PC-9 (cell line): ENCODE measurements around the gene MYCN.

Source experiments
- CTCF ChIP-seq: fragments of 200-600 bp; sonication (generic); conservative IDR thresholded peaks from 2 replicates; pipeline ENCODE4 v1.6.1; 2017; ENCODE audit warnings: mixed run types, antibody characterized with exemption, mild to moderate bottlenecking, moderate library complexity
- EZH2 ChIP-seq: fragments of 200-600 bp; sonication (generic); IDR thresholded peaks from 2 replicates; pipeline ENCODE4 v1.8.0; 2017; ENCODE audit warnings: antibody characterized with exemption, low read depth

GRCh38 chr2:15913146-15913545, 27.2 kb upstream of the MYCN start:
- TF ChIP-seq CTCF = no peak
- no peak for TF ChIP-seq EZH2
